Ammon's horn (tissue), 1 donor: ENCODE results near the gene C3AR1.
"Not testable (repeated sequence)": the region's sequence is repeated elsewhere in the genome, so short reads cannot be mapped to it uniquely, and the experiment has no call there.

ENCODE experiments used
- DNase-seq: peaks from one replicate; pipeline ENCODE4 v3.0.0-alpha.2; 2016; ENCODE audit warnings: low spot score

C3AR1 gene

GRCh38 chr12:8057839-8058238 is 8.3 kb downstream of the C3AR1 start:
- DNase-seq: no peak

DNA sequence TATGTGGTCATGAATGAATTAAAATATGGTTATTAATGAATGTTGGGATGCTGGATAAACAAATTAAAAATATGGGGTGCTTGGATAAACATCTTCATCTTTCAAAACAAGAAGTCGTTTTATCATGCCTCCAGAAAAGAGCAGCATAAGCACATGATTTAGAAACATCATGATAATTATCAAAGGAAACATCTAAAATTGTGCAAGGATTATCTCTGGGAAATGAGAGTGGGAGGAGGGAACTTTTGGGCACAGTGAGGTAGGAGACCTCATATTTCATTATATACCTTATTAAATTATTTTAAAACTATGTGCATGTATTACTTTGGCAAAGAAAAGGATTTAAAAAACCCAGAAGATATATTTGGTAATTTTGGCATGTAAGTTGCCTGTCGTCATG is 8.9 kb downstream of the C3AR1 start:
- no peak for DNase-seq

GRCh38 chr12:8054816-8055215 is 11.3 kb downstream of the C3AR1 start:
- no peak for DNase-seq

- DNase-seq: peak; percentile 65
Measured at GRCh38 chr12:8052679-8053078, 13.5 kb downstream of the C3AR1 start.

GRCh38 chr12:8050600-8051250 is 15.4 kb downstream of the C3AR1 start:
- DNase-seq: no peak

DNA sequence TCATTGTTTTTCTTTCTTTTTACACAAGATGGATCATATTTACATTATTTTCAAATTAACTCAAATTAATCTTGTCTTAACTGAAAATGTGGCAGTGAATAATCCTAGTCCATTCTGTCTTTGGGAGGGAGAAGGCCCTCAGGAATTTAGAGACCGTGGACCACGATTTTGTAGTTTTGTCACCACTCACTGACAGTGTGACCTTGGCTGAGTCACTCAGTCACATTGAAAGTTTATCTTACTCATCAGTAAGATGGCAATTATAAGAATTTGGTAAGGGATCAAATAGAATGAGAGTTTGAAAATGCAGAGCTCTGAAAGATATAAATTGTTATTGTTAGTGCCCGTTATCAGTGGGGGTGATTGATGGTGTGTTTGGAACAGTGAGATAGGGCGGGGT is 17.3 kb downstream of the C3AR1 start:
- no peak for DNase-seq

DNA sequence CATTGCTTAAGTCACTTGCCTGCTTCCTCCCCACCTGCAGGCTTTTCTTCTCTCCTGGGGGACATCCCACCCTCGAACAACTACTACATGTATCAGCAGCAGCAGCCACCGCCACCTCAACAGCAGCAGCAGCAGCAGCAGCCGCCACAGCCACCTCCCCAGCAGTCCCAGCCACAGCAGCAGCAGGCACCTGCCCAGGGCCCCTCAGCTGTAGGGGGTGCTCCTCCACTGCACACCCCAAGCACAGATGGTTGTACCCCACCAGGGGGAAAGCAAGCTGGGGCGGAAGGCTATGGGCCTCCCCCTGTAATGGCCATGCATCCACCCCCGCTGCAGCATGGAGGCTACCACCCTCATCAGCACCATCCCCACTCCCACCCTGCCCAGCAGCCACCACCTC is 18.3 kb downstream of the C3AR1 start:
- DNase-seq: no peak

GRCh38 chr12:8045952-8046944 is 19.9 kb downstream of the C3AR1 start:
- peak; percentile 87 for DNase-seq

- DNase-seq: no peak
Measured at GRCh38 chr12:8040791-8041190, 25.4 kb downstream of the C3AR1 start.

DNA sequence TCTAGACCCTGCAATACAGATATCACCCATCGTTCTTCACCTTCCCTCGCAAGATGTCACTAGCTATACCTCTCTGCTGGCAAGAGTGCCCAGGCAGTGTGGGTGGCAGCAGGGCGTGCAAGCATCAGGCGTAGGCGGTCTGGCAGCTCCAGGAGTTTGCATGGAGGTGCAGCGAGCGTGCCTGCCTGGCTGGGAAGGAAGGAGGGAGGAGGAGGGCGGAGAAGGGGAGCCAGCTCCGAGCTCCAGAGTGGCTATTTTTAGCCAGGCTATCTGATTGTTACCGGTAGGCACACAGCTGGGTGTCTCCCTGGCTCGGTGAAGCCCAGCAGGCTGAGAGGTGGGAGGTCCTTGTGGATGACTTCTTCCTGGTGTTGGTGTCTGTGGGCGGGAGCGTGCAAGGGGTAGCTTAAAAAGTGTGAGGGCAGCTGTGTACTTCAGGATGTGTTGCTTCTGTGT is 27.5 kb downstream of the C3AR1 start:
- DNase-seq: no peak

DNA sequence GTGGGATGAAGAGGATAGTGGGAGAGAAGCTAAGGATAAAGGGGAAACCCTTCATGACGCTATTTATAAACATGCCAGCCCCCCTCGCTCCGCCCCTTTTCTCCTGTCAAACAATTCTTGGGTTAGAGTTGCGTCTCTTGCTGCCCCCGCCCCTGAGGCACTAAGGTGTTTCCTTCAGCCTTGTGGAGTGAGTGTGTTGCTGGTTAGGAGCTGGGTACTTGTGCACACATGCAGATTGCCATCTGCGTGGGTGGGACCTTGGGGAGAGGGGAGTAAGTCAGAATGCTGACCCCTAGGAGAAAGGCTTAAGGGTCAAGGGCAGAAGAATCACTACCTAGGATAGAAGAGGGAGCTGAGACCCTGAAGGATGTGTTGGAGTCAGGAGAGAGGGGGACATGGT is 28.2 kb downstream of the C3AR1 start:
- no peak for DNase-seq

DNA sequence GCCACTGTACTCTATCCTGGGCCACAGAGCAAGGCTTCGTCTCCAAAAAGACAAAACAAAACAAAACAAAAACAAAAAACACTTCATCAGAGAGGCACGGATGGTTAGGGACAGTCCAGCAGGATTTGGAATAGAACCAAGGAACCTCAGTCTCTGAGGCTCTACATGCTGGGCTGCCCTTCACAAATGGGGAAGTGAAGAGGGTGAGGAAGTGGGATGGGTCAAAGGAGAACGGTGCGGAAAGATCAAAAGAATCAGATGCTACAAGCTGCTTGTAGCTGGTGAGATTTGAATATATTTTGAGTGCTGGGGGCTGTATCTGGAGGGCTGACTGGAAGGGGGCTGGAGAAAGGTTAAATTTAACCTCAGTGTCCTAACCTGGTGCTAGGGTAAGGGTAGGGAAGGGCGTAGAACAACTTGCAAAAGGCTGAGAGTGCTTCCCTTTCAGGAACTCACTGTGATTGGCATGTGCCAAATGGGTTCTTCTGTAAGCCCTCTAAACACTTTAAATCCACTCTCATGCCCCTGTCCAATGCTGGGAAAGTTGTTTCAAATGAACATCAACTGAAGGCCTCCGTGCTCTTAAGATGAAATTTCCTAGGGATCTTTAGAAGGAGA is 29.0 kb downstream of the C3AR1 start:
- peak; percentile 52 for DNase-seq

DNA sequence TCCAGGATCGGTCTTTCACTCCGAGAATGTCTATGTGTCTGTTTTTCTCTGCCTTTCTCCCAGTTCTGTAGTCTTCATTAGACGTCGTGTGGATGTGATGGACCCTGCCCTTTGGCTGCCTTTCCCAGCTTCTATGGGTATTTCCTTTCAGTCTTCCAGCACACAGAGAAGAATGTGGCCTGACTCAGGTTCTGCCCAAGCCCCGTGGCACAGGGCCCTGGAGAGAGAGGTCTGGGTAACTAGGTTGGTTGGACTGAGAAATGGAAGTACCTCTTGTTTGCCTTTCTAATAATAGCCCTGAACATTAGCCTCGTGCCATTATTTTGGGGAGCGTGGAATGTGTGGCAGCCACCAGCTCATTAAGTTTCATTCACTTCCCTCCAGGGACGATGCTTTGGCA is 29.8 kb downstream of the C3AR1 start:
- no peak for DNase-seq

- no peak for DNase-seq
Measured at GRCh38 chr12:8035440-8036010, 30.6 kb downstream of the C3AR1 start.

DNA sequence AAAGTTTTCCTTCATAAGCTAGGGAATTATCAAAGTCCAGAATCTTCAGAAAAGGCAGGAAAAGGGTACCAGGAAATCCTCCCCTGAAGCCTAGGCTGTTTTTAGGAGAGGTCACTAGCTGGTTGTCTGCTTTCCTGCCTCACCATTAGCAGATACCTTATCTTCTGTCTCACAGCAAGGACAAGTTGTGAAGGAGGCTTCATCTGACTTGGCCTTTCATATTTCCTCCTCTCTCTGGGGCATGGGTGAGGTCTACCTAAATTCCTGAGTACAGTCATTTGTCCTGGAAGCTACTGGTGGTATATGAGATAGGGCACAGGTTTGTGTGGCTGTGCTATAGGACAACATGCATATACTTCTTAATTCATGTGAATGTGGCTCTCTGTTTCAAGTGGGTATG is 31.4 kb downstream of the C3AR1 start:
- no peak for DNase-seq

- DNase-seq: peak; percentile 38
Measured at GRCh38 chr12:8033153-8034044, 32.8 kb downstream of the C3AR1 start.

DNA sequence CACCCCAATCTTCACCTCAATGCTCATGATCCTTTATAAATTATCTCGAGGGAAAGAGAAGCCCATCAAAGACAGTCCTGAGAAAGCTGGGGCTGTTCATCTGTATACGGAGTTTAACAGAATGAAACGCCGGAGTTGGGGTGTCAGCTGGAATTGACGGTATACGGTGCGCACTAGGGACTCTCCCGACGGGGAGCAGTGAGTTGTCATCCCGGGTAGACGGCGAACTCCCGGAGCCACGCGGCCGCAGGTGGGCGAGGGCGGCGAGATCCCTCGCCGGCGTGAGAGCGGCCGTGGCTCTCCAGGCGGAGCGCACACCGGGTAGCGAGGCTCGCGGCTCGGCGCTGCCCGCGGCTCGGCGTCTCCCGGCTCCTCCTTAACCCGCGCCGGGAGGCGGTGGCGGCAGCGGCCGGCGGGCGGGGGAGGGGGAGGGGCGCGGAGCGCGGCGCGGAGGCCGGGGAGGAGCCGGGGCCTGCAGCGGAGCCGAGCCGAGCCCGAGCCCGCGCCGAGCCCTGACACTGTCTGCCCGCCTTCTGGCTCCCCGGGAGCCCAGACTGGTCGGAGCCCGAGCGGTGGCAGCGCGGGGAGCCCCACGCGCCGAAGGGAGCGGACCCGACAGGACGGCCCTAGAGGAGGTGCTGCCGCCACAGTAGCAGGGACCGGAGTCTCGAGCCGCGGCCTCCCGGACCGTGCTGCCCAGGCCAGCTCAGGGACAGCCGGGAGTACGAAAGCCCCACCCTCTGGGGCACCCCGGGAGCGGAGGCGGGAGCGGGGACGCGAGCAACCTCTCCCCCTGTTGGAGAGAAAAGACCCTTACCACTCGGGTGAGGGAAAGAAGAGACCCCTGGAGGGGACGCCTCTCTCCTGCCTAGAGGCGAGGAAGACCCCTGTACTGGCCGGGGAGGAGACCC is 33.7 kb downstream of the C3AR1 start, which contains the start of gene FOXJ2:
TSS of gene FOXJ2 (plus strand) at position 475 of the 911 bp plus-strand sequence. CDS start 7,117 bp downstream, outside the sequence.
- peak; percentile 73 for DNase-seq

- DNase-seq: no peak
Measured at GRCh38 chr12:8031872-8032241, 34.3 kb downstream of the C3AR1 start.

- not testable (repeated sequence) for DNase-seq
Measured at GRCh38 chr12:8031017-8031416, 35.1 kb downstream of the C3AR1 start.

GRCh38 chr12:8030189-8030588 is 36.0 kb downstream of the C3AR1 start:
- no peak for DNase-seq
